ENCODE measurements around the gene IQCF6.
"Not testable (repeated sequence)": the region's sequence is repeated elsewhere in the genome, so short reads cannot be mapped to it uniquely, and the experiment has no call there.

Gene IQCF6

DNA sequence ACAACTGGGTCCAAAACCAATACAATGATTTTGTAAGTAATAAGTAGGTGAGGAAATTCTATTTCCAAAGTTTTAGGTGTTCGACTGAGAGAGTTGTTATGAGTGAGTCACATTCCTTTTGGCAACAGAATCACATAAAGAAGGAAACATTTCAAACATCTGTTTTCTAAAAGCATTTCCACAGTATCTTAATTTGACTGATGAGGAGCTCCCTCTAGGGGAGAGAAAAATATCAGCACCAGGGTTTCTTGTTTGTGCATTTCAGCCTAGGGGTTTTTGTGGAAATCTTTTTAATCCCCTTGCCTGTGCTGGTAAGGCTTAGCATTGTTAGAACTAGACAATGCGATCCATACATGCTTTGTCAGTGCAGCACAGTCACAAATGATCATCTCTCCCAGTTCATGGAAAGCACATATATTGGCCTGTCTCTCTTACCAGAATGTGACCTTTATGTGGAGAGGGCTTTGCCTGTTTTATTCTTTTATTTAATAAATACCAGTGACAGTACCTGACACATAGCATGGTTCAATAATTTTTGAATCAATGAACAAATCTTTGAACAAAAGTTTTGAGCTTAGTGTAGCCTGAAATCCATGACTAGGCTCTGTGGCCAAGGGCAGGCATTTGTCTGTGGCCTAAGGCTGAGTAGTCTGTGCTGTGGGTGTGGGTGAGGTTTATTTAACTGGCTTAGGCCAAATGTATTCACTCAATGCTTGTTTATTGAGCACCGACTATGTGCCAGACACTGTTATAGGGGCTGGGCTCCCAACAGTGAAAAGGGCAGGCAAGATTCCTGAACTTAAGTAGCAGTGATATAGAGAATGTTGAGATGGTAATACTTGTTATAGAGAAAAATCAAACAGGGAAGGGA lies 21.1 kb upstream of the IQCF6 start:
- peaks cover 44% of the 10 kb centered on the region for H3K27me3 ChIP-seq (ENCODE audit: control insufficient read depth, insufficient read depth, low read length)
- peaks cover 3% of the 10 kb centered on the region for H3K4me1 ChIP-seq (ENCODE audit: control insufficient read depth, insufficient read depth, low read length)

DNA sequence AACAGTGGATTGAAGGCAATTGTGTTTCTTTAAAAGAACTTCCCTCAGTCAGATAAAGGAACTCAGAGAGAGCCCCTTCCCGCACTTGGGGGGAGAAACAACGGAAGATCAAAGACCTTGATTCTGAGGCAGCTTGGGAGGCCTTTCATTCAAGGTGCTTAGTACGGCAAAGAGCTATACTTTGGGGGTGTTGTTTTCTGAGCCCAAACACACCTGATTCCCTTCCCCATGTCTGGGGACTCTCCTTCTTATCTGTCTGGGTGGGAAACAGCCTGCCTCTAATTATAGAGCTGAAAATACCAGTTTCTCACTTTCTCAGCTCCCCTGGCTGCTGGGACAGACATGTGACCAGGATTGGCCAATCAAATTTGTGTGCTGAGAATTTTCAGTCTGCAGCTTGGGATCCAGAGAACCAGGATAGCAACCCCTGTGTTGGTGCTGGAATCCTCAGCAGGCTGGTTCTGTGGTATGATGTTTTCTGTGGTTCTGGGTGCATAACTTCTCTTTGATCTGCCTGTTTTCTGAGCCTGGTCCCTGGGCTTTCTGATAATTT lies 19.4 kb upstream of the IQCF6 start:
- Histone ChIP-seq H3K27me3 (ENCODE audit: control insufficient read depth, insufficient read depth, low read length) (peaks cover 39% of the 10 kb centered on the region), H3K4me3 (ENCODE audit: low read length) (no peak overlapping the region), H3K4me2 (ENCODE audit: low read length) (no peak overlapping the region), H3K9me3 (replicated peaks; ENCODE audit: low read length) (no peaks in the 10 kb centered on the region), H3K4me1 (ENCODE audit: control insufficient read depth, insufficient read depth, low read length) (peaks cover 3% of the 10 kb centered on the region), H3K36me3 (ENCODE audit: insufficient read depth, low read length) (no peaks in the 10 kb centered on the region), H3K9ac (ENCODE audit: low read depth, low read length) (no peak overlapping the region)

More for the DNA sequence above, 21.1 kb upstream of the IQCF6 start:
- no peaks in the 10 kb centered on the region for H3K36me3 ChIP-seq (ENCODE audit: insufficient read depth, low read length)
- no peak overlapping the region for H3K9ac ChIP-seq (ENCODE audit: low read depth, low read length)
- H3K9me3 ChIP-seq (replicated peaks; ENCODE audit: low read length) = no peaks in the 10 kb centered on the region
- no peak overlapping the region for H3K4me2 ChIP-seq (ENCODE audit: low read length)
- H3K4me3 ChIP-seq (ENCODE audit: low read length) = no peak overlapping the region

DNA sequence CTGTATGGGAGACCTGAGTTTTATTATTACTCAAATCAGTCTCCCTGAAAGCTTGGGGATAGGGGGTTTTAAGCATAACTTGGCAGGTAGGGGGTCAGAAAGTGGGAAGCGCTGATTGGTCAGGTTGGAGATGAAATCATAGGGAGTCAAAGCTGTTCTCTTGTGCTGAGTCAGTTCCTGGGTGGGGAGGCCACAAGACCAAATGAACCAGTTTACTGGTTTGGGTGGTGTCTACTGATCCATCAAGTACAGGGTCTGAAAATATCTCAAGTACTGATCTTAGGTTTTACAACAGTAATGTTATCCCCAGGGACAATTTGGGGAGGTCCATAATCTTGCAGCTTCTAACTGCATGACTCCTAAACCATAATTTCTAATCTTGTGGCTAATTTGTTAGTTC lies 17.8 kb upstream of the IQCF6 start:
- H3K27me3 ChIP-seq (ENCODE audit: control insufficient read depth, insufficient read depth, low read length) = peaks cover 40% of the 10 kb centered on the region
- H3K4me3 ChIP-seq (ENCODE audit: low read length) = no peak overlapping the region
- no peak overlapping the region for H3K9ac ChIP-seq (ENCODE audit: low read depth, low read length)
- H3K9me3 ChIP-seq (replicated peaks; ENCODE audit: low read length) = no peaks in the 10 kb centered on the region
- H3K4me2 ChIP-seq (ENCODE audit: low read length) = no peak overlapping the region
- H3K4me1 ChIP-seq (ENCODE audit: control insufficient read depth, insufficient read depth, low read length) = peaks cover 3% of the 10 kb centered on the region
- H3K36me3 ChIP-seq (ENCODE audit: insufficient read depth, low read length) = no peaks in the 10 kb centered on the region

GRCh38 chr3:51794206-51794605 lies 15.2 kb upstream of the IQCF6 start:
- H3K4me3 ChIP-seq (ENCODE audit: low read length) = no peak overlapping the region
- no peaks in the 10 kb centered on the region for H3K36me3 ChIP-seq (ENCODE audit: insufficient read depth, low read length)
- no peak overlapping the region for H3K9ac ChIP-seq (ENCODE audit: low read depth, low read length)
- peaks cover 3% of the 10 kb centered on the region for H3K4me1 ChIP-seq (ENCODE audit: control insufficient read depth, insufficient read depth, low read length)
- H3K4me2 ChIP-seq (ENCODE audit: low read length) = no peak overlapping the region
- peaks cover 41% of the 10 kb centered on the region for H3K27me3 ChIP-seq (ENCODE audit: control insufficient read depth, insufficient read depth, low read length)
- H3K9me3 ChIP-seq (replicated peaks; ENCODE audit: low read length) = no peaks in the 10 kb centered on the region

DNA sequence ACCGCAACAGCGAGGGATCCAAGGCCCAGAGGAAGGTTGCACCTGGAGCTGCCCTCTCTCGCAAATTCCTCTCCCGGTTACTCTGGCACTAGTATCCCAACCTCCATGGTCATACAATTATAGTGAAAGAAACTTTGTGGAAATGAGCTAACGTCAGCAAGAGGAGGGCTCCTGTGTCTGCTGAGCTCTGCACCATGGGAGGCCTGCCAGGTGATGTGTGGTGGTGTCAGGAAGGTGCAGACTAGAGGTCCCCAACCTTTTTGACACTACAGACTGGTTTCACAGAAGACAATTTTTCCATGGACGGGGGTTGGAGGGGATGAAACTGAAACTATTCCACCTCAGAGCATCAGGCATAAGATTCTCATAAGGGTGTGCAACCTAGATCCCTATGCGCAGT lies 13.2 kb upstream of the IQCF6 start:
- Histone ChIP-seq H3K36me3 (ENCODE audit: insufficient read depth, low read length) (no peaks in the 10 kb centered on the region), H3K9me3 (replicated peaks; ENCODE audit: low read length) (no peaks in the 10 kb centered on the region), H3K4me2 (ENCODE audit: low read length) (no peak overlapping the region), H3K9ac (ENCODE audit: low read depth, low read length) (no peak overlapping the region), H3K27me3 (ENCODE audit: control insufficient read depth, insufficient read depth, low read length) (peaks cover 36% of the 10 kb centered on the region), H3K4me1 (ENCODE audit: control insufficient read depth, insufficient read depth, low read length) (peaks cover 3% of the 10 kb centered on the region), H3K4me3 (ENCODE audit: low read length) (no peak overlapping the region)

- H3K27me3 ChIP-seq (ENCODE audit: control insufficient read depth, insufficient read depth, low read length) = peaks cover 18% of the 10 kb centered on the region
Observed at GRCh38 chr3:51789437-51789836, 10.4 kb upstream of the IQCF6 start.

DNA sequence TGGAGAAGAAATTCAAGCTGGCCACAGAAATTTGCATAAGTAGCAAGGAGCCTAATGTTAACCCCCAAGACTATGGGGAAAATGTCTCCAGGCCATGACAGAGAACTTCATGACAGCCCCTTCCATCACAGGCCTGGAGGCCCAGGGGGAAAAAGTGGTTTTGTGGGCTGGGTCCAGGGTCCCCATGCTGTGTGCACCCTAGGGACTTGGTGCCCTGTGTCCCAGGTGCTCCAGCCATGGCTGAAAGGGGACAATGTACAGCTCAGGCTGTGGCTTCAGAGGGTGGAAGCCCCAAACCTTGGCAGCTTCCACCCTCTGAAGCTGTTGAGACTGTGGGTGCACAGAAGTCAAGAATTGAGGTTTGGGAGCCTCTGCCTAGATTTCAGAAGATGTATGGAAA lies 8.5 kb upstream of the IQCF6 start:
- not testable (repeated sequence) for H3K4me3 ChIP-seq (ENCODE audit: low read length); H3K4me2 ChIP-seq (ENCODE audit: low read length); H3K9ac ChIP-seq (ENCODE audit: low read depth, low read length); H3K36me3 ChIP-seq (ENCODE audit: insufficient read depth, low read length); H3K4me1 ChIP-seq (ENCODE audit: control insufficient read depth, insufficient read depth, low read length); H3K9me3 ChIP-seq (replicated peaks; ENCODE audit: low read length)
- peaks cover 15% of the 10 kb centered on the region for H3K27me3 ChIP-seq (ENCODE audit: control insufficient read depth, insufficient read depth, low read length)

More at GRCh38 chr3:51789437-51789836, 10.4 kb upstream of the IQCF6 start:
- Histone ChIP-seq H3K4me3 (ENCODE audit: low read length) (no peak overlapping the region), H3K9me3 (replicated peaks; ENCODE audit: low read length) (no peaks in the 10 kb centered on the region), H3K4me1 (ENCODE audit: control insufficient read depth, insufficient read depth, low read length) (no peaks in the 10 kb centered on the region), H3K9ac (ENCODE audit: low read depth, low read length) (no peak overlapping the region), H3K36me3 (ENCODE audit: insufficient read depth, low read length) (no peaks in the 10 kb centered on the region), H3K4me2 (ENCODE audit: low read length) (no peak overlapping the region)

DNA sequence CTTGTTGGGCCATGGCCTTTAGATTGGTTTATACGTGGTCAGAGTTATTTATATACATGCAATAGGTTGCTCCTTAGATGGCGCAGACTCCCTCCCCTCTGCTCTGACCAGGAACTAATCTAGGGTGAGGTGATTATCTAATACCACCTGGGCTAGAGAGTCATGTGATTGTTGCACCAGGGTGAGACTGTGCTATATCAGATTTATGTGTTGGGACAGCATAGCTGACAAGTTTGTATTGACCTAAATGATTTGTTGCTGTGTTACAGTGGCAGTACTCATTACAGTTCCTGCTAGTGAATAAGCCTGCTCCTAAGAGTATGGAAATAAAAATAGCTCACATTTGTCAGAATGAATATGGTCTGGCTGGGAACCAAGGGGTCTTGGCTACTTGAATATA lies 7.2 kb upstream of the IQCF6 start:
- no peak overlapping the region for H3K4me3 ChIP-seq (ENCODE audit: low read length)
- no peaks in the 10 kb centered on the region for H3K9me3 ChIP-seq (replicated peaks; ENCODE audit: low read length)
- no peak overlapping the region for H3K4me2 ChIP-seq (ENCODE audit: low read length)
- no peak overlapping the region for H3K9ac ChIP-seq (ENCODE audit: low read depth, low read length)
- H3K27me3 ChIP-seq (ENCODE audit: control insufficient read depth, insufficient read depth, low read length) = peaks cover 13% of the 10 kb centered on the region
- no peaks in the 10 kb centered on the region for H3K4me1 ChIP-seq (ENCODE audit: control insufficient read depth, insufficient read depth, low read length)
- H3K36me3 ChIP-seq (ENCODE audit: insufficient read depth, low read length) = no peaks in the 10 kb centered on the region

GRCh38 chr3:51778554-51778953 lies 483 bp downstream of the IQCF6 start:
- Histone ChIP-seq H3K9ac (ENCODE audit: low read depth, low read length) (no peak overlapping the region), H3K36me3 (ENCODE audit: insufficient read depth, low read length) (no peaks in the 10 kb centered on the region), H3K27me3 (ENCODE audit: control insufficient read depth, insufficient read depth, low read length) (peaks cover 12% of the 10 kb centered on the region), H3K4me1 (ENCODE audit: control insufficient read depth, insufficient read depth, low read length) (no peaks in the 10 kb centered on the region), H3K4me3 (ENCODE audit: low read length) (no peak overlapping the region), H3K4me2 (ENCODE audit: low read length) (no peak overlapping the region), H3K9me3 (replicated peaks; ENCODE audit: low read length) (no peaks in the 10 kb centered on the region)

- H3K4me3 ChIP-seq (ENCODE audit: low read length) = no peak overlapping the region
- H3K4me2 ChIP-seq (ENCODE audit: low read length) = no peak overlapping the region
- H3K27me3 ChIP-seq (ENCODE audit: control insufficient read depth, insufficient read depth, low read length) = peaks cover 13% of the 10 kb centered on the region
- H3K9ac ChIP-seq (ENCODE audit: low read depth, low read length) = no peak overlapping the region
- no peaks in the 10 kb centered on the region for H3K9me3 ChIP-seq (replicated peaks; ENCODE audit: low read length)
- H3K4me1 ChIP-seq (ENCODE audit: control insufficient read depth, insufficient read depth, low read length) = no peaks in the 10 kb centered on the region
- H3K36me3 ChIP-seq (ENCODE audit: insufficient read depth, low read length) = no peaks in the 10 kb centered on the region
Observed at GRCh38 chr3:51777985-51778384, 1.1 kb downstream of the IQCF6 start.

DNA sequence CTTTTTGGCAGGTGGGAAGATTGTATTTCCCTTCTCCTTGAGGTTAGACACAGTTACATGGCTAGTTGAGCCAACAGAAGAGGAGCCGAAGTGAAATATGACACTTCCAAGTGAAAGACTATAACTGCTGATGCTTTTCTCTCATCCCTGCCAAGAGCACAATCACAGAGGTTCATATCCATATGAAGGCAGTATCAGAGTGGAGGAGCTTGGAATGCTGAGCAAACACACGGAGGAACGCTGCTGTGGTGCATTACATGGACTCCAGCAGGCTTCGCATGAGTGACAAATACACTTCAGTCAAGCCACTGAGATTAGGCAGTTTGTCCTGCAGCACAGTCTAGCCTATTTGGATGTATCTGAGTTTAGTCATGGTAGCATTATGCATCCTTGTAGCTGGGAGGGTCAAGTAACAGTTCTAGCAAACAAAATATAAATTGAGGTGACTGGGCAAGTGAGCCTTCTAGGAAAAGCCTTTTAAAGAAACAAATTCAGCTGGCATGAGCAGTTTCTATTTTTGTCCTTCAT lies 5.4 kb downstream of the IQCF6 start:
- H3K9ac ChIP-seq (ENCODE audit: low read depth, low read length) = no peak overlapping the region
- no peak overlapping the region for H3K4me2 ChIP-seq (ENCODE audit: low read length)
- no peaks in the 10 kb centered on the region for H3K4me1 ChIP-seq (ENCODE audit: control insufficient read depth, insufficient read depth, low read length)
- H3K36me3 ChIP-seq (ENCODE audit: insufficient read depth, low read length) = no peaks in the 10 kb centered on the region
- H3K9me3 ChIP-seq (replicated peaks; ENCODE audit: low read length) = no peaks in the 10 kb centered on the region
- no peak overlapping the region for H3K4me3 ChIP-seq (ENCODE audit: low read length)
- peaks cover 21% of the 10 kb centered on the region for H3K27me3 ChIP-seq (ENCODE audit: control insufficient read depth, insufficient read depth, low read length)

GRCh38 chr3:51759203-51759602 lies 19.8 kb downstream of the IQCF6 start:
- no peaks in the 10 kb centered on the region for H3K36me3 ChIP-seq (ENCODE audit: insufficient read depth, low read length)
- H3K4me1 ChIP-seq (ENCODE audit: control insufficient read depth, insufficient read depth, low read length) = no peaks in the 10 kb centered on the region
- no peak overlapping the region for H3K9ac ChIP-seq (ENCODE audit: low read depth, low read length)
- no peaks in the 10 kb centered on the region for H3K9me3 ChIP-seq (replicated peaks; ENCODE audit: low read length)
- H3K27me3 ChIP-seq (ENCODE audit: control insufficient read depth, insufficient read depth, low read length) = no peaks in the 10 kb centered on the region
- H3K4me3 ChIP-seq (ENCODE audit: low read length) = no peak overlapping the region
- no peak overlapping the region for H3K4me2 ChIP-seq (ENCODE audit: low read length)

Measured in skeletal muscle satellite cell (primary cell).